HG03378 (cell line): ENCODE data around the gene PTBP3.
"Not testable (repeated sequence)": the region's sequence is repeated elsewhere in the genome, so short reads cannot be mapped to it uniquely, and the experiment has no call there.

ENCODE experiments used
- ATAC-seq: cut with Tn5 transposase; IDR thresholded peaks from one replicate; pipeline ENCODE4 v1.9.1; 2021; ENCODE audit warnings: mild to moderate bottlenecking, moderate library complexity; ENCODE audit not compliant: unreplicated experiment

PTBP3 gene, protein sequence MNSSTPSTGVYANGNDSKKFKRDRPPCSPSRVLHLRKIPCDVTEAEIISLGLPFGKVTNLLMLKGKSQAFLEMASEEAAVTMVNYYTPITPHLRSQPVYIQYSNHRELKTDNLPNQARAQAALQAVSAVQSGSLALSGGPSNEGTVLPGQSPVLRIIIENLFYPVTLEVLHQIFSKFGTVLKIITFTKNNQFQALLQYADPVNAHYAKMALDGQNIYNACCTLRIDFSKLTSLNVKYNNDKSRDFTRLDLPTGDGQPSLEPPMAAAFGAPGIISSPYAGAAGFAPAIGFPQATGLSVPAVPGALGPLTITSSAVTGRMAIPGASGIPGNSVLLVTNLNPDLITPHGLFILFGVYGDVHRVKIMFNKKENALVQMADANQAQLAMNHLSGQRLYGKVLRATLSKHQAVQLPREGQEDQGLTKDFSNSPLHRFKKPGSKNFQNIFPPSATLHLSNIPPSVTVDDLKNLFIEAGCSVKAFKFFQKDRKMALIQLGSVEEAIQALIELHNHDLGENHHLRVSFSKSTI

DNA sequence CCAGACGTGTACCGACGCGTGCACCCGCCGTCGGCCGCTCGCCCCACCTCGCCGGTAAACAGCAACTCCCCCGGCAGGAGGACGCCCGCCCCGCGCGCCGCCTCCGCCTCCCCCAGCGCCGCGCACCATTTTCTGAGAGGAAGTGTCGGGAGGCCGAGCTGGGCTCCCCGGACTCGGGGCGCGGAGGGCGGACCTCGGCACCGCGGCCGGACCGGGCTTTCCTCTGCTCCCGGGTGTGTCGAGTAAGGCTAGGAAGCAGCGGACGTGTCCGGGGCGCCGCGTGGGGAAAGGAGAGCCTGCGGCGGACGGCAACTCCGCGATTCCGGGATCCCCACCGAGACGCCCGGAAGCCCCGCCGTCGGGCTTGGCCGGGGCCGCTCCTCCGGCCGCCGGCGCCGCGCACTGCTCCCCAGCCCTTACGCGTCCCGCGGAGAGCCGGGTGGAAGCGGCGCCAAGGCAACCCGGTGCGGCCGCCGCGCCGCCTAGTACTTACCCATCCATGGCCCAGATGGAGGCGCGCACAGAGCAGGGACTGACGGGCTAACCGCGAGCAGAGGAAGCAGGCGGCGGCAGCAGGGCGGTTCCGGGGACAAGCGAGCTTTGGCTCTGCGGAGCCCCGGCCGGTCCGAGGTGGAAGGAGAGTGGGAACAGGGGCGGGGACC is at the start of gene PTBP3:
TSS of gene PTBP3 (minus strand) at position 643 of the 662 bp plus-strand sequence. CDS start 35,754 bp downstream, outside the sequence.
- peak; percentile 44 for ATAC-seq

DNA sequence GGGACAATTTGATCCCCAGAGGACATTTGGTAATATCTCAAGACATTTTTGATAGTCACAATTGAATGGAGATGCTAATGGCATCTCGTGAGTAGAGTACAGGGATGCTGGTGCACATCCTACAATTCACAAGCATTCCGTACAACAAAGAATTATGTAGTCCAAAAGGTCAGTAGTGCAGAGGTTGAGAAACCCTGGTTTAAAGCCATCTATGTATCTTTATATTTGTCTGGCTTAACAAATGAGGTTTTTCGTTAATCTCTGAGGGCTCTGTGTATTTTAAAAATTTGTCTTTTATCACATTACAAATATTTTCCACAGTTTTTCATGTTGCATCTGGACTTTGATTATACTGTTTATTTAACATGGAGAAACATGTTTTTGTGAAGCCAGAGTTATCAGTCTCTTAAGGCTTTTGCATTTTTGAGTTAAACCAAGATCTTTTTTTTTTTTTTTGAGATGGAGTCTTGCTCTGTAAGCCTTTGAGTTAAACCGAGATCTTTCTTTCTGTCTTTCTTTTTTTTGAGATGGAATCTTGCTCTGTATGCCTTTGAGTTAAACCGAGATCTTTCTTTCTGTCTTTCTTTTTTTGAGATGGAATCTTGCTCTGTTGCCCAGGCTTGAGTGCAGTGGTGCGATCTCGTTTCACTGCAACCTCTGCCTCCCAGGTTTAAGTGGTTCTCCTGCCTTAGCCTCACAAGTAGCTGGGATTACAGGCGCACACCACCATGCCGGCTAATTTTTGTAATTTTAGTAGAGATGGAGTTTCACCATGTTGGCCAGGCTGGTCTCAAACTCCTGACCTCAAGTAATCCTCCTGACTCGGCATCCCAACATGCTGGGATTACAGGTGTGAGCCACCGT is 49.3 kb upstream of the PTBP3 start:
- no peak for ATAC-seq

DNA sequence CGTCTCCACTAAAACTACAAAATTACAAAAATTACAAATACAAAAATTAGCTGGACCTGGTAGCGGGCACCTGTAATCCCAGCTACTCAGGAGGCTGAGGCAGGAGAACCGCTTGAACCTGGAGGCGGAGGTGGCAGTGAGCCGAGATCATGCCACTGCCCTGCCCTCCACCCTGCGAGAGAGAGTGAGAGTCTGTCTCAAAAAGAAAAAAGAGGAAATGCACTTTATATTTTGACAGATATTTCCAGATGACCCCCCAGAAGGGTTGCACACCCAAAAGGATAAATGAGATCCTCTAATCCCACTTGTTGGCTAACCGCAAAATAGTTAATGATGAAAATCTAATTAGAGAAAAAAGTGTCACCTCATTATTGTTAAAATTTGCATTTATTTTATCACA is 48.6 kb upstream of the PTBP3 start:
- no peak for ATAC-seq

DNA sequence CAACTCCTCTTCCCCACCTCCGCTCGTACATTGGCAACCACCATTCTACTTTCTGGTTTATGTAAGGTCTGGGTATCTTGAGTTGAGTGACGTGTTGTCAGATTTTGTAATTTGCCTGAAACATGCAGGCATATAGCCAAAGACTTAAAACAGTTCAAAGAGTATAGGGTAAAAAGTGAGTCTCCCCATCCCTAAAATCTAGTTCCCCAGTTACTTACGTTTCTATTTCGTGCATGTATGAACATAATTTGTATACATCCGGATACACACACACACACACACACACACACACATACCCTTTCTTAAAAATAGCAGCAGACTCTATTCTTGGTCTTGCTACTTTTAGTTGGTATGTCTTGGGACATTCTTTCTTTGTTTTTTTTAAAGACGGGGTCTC is 47.4 kb upstream of the PTBP3 start:
- ATAC-seq = no peak

DNA sequence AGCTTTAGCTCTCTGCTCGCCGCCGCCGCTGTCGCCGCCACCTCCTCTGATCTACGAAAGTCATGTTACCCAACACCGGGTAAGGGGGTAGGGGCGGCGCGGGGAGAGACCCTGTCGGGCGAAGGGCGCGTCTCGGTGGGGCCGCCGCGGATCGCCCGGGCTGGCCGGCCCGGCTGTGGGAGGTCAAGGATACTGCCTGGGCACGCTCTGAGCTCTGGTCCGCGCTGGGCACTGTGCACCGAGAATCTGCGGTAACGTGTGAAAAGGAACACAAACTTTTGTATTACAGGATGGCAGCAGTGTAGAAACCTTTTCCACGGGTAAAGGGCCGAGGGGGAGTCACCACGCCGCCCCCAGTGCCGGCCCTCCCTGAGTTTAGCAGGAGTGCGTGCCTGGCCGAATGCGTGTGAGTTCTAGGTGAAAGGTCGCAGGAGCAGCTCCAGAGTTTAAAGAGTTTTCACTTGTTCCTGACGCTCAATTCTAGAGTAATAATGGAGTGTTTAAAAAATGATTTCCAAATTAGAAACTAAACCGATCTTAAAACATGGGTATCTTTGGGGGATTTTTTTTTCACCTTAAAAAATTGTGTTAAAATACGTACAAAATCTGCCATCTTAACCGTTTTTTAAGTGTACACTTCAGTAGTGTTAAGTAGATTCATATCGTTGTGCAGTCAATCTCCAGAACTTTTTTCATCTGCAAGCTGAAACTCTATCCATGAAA is 46.8 kb upstream of the PTBP3 start, which contains the start of gene HSDL2:
TSS of gene HSDL2 (plus strand) at position 7 of the 723 bp plus-strand sequence. CDS start at position 63, 56 bp downstream.
- ATAC-seq = peak; percentile 15

DNA sequence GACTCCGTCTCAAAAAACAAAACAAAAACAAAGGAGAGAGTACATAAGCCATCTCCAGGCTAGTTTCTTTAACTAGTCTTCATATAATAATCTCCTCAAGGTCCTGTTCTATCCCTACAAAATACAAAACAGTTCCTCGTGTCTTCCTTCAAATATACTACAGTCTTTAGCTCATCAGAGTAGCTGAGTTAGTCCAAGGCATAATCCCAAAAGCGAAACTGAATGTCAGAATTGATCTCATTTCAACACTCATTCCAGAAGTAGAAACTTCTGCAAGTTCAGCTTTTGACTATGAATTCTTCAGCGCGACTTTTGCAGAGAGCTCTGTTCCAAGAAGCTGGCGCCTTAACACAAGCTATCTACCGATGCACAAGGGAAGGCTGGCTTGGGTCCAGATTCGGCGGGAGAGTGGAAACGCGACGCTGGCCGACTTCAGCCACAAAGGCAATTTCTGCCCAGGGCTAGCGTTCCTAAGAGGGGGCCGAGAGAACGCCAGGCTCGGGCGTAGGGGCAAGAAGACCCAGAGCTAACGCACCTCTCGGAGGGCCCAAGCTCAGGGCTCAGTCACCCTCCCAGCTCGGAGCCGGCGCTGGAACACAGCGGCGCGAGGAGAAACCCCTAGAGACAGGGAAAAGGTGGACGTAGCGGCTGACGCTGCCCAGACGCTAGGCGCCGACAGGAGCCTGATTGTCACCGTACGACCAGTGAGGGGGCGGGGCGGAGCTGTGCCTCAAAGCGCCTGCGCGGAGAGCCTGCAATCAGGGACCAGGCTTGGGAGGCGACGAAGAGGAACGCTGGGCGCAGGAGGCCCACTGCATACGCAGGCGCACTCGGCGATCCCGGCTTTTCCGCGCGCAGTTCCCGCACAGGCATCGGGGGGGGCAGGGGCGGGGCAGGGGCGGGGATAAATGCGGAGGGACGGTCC is 46.0 kb upstream of the PTBP3 start:
- ATAC-seq = peak; percentile 71

DNA sequence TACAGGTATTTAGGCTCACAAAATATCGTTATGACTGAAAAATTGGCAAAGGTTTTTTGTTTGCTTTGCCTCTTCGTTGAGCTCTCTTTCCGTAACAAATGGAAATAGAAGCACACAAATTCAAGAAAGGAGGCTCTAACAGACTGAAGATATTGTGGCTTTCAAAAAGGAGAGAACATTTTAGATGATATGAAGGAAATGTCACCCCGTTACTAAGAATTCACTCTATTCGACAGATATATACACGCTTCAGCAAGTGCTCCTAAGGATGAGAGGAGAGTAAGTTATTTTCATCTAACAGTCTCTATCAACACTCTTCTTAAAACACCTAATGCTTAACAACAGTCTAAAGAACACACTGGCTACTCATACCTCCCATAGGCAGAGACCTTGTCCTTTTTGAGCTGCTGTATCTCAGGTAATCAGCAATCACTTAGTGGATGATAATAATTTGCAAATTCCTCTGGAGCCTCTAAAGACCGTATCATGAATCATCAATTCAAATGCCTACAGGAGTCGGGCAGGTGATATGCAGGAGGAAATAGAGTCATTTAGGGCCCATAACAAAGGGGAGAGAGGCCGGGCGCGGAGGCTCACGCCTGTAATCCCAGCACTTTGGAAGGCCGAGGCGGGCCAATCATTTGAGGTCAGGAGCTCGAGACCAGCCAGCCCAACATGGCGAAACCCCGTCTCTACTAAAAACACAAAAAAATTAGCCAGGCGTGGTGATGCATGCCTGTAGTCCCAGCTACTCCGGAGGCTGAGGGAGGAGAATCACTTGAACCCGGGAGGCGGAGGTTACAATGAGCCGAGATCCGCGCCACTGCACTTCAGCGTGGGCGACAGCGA is 45.1 kb upstream of the PTBP3 start:
- peak; percentile 11 for ATAC-seq

DNA sequence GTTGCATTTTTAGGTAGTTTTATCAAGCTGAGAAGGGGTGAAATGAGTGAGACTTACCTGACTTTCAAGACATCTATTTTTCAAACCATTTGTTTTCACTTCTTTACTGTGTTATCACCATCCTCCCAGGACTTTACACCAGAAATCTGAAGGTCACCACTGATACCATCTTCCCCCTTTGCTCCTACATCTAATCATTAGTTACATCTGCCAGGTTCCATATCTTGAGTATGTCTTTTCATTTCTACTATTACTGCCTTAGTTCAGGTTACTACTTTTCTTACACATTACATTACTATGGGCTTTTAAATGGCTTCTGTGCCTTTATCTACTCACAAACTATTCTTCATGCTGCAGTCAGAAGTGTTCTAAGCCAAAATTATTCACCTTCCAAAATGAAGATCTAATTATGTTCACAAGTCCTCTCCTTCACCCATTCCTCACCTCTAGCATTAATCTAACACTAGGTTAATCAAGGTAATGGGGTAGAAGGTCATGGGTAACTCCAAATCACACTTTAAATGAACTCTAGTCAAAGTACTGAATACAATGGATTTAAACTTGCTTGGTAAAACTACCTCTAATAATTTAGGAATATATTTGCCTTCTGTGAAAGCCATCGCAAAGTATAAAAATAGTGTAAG is 44.4 kb upstream of the PTBP3 start:
- ATAC-seq = no peak

DNA sequence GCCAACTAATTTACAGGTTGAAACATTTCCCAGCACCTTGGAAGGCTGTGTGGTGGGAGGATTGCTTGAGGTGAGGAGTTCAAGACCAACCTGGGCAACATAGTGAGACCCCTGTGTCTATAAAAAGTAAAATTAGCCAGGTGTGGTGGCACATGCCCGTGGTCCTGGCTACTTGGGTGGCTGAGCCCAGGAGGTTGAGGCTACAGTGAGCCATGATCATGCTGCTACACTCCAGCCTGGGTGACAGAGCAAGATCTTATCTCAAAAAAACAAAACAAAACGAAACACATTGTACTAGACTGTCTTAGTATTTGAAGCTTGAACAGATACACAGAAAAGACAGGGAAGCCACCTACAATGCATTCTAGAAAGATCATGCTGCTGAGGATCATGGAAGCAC is 43.7 kb upstream of the PTBP3 start:
- ATAC-seq = no peak

DNA sequence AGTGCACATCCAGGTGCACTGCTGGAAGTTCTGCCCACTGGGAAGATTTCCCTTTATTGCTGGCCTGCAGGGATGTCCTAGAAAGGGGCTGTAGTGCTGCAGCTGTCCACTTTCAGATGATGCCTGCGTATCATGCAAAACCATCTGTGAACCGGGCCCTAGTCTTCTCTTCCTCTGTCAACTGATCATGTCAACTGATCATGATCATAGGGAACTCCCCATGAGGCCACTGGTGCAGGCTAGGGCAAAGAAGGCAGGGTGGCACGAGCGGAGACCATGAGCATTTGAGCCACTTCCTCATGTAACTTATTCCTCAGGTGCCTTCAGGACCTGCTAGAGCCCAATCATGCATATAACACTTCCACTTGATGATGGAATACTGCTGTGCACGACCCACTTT is 41.9 kb upstream of the PTBP3 start:
- ATAC-seq = no peak

DNA sequence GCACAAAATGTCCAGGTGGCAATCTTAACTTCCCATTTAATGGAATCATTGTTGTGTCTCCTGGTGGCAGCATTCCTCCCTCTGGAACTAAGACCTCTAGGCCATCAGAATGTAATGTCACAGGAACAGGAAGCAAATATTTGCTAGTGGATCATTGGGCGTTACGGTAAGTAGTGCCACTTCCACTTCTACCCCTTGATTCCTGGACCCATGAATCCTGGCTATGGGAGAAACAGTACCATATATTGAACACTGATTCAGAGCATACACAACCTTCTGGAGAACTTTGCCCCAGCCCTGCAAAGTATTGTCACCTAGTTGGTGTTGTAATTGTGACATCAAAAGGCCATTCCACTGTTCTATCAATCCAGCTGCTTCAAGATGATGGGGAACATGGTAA is 40.8 kb upstream of the PTBP3 start:
- not testable (repeated sequence) for ATAC-seq

DNA sequence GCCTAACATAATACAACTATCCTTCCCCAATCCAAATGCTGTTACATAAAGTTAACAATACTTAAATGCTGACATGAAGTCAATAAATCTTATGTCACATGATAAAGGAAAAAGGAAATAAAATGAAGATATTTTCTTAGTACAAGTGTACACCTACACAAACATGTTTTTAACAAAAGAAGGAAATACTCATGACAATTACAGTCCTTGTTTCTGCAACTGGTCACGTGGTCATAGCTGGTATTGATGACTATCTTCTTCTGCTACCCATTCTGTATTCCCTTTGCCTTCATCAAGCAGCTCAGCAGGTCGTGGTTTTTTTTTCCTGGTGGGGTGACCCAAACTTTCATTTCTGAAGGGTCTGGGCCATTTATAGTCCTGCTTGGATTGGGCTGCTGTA is 40.2 kb upstream of the PTBP3 start:
- ATAC-seq = not testable (repeated sequence)

DNA sequence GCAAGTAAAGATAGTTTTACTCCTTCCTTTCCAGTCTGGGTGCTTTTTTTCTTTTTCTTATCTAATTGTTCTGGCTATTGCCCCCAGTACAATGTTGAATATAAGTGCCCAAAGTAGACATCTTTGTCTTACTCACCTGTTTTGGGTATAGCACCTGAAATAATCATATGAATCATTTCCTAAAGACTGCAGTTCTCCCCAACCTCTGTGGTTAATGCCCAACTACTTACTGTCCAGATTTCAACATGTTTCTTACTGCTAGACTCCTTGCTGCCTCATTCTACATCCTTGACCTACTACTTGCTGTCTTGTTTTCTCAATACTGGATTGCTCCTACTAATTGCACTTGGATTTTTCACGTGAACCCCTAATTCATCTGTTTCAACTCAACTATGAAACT is 37.6 kb upstream of the PTBP3 start:
- no peak for ATAC-seq

DNA sequence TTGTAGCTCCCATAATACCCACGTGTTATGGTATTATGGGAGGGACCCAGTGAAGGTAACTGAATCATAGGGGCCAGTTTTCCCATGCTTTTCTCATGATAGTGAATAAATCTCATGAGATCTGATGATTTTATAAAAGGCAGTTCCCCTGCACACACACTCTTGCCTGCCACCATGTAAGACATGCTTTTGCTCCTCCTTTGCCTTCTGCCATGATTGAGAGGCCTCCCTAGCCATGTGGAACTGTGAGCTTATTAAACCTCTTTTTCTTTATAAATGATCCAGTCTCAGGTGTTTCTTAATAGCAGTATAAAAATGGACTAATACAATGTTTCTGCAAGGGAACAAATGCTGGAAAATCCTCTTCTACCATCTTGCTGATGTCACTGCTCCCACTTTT is 36.4 kb upstream of the PTBP3 start:
- no peak for ATAC-seq

DNA sequence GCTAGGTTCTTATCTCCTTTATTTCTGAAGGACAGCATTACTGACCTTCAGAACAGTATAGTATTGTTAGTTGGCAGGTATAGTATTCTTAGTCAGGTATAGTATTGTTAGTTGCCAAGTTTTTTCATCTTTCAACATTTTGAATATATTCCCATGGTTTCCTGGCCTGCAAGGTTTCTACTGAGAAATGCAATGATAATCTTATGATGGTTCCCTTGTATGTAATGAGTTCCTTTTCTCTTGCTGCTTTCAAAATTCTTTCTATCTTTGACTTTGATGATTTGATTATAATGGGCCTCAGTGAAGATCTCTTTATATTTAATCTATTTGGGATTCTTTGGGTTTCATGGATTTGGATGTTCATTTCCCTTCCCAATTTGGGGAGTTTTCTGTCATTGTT is 34.0 kb upstream of the PTBP3 start:
- ATAC-seq = no peak

DNA sequence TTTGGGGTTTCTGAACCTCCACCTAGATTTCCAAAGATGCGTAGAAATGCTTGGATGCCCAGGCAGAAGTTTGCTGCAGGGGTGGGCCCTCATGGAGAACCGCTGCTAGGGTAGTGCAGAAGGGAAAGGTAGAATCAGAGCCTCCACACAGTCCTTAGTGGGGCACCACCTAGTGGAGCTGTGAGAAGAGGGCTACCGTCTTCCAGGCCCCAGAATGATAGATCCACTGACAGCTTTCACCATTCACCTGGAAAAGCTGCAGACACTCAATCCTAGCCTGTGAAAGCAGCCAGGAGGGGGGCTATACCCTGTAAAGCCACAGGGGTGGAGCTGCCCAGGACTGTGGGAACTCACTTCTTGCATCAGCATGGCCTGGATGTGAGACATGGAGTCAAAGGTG is 33.2 kb upstream of the PTBP3 start:
- ATAC-seq = no peak

DNA sequence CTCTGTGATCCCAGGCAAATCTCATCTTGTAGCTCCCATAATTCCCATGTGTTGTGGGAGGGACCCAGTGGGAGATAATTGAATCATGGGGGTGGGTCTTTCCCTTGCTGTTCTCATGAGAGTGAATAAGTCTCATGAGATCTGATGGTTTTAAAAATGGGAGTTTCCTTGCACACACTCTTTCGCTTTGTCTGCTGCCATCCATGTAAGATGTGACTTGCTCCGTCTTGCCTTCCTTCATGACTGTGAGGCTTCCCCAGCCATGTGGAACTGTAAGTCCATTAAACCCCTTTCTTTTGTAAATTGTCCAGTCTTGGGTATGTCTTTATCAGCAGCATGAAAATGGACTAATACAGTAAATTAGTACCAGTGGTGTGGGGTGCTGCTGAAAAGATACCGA is 31.8 kb upstream of the PTBP3 start:
- ATAC-seq = not testable (repeated sequence)

DNA sequence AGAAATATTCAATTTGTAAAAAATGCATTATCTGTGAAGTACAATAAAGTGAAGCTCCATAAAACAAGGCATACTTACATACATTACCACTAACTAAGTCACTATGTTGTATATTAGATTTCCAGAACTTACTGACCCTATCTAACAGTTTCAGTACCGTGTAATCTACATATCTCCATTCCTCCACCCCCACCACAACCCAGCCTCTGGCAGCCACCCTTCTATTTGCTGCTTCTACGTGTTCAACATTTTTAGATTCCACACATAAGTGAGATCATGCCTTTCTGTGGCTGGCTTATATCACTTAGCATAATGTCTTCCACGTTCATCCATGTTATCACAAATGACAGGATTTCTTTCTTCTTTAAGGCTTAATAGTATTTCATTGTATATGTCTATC is 31.3 kb upstream of the PTBP3 start:
- ATAC-seq = no peak
